Natural killer cell (primary cell): Measurements from ENCODE around the gene JMJD8. TPM values are rescaled to one million over a fixed set of nuclear protein-coding genes. Genes with fewer than 3 reads are reported as not detected.

Experiments
- ATAC-seq, 3 donors: fragments of 150-1000 bp in 2 of 3; fragments of 200-7000 bp in 1 of 3; cut with Tn5 transposase; 1 replicate in 1 of 3; 2 replicates in 2 of 3; pipeline ENCODE4 v1.10.0; 2021; ENCODE audit warnings: mild to moderate bottlenecking in 2 of 3, moderate library complexity in 2 of 3
- DNase-seq, 2 donors: peaks; one replicate each; pipeline versions ENCODE4 v3.0.0 to v3.0.0-alpha.2; 2013 to 2021; ENCODE audit warnings: mixed read lengths in 1 of 2
- H3K27ac ChIP-seq: one replicate; pipeline ENCODE4 v1.5.1; 2013; ENCODE audit warnings: mild to moderate bottlenecking, low read length
- H3K27me3 ChIP-seq: one replicate; pipeline ENCODE4 v1.6.1; 2013; ENCODE audit warnings: low read length; ENCODE audit not compliant: control insufficient read depth, insufficient read depth
- H3K36me3 ChIP-seq: one replicate; pipeline ENCODE4 v1.6.1; 2013; ENCODE audit warnings: low read length; ENCODE audit not compliant: control insufficient read depth, insufficient read depth
- H3K4me1 ChIP-seq: one replicate; pipeline ENCODE4 v1.6.1; 2013; ENCODE audit warnings: low read length; ENCODE audit not compliant: control insufficient read depth, insufficient read depth
- H3K4me3 ChIP-seq: one replicate; pipeline ENCODE4 v1.5.1; 2013; ENCODE audit warnings: low read length
- H3K9me3 ChIP-seq: one replicate; pipeline ENCODE4 v1.6.1; 2013; ENCODE audit warnings: low read length; ENCODE audit not compliant: control insufficient read depth, insufficient read depth
- H3K27ac Mint-ChIP-seq, 2 donors: one replicate each; pipeline ENCODE4 v1.8.0; 2022; ENCODE audit warnings: mild to moderate bottlenecking in 2 of 2, mixed read lengths in 2 of 2, moderate library complexity in 1 of 2
- H3K27me3 Mint-ChIP-seq, 2 donors: one replicate each; pipeline ENCODE4 v1.8.0; 2022; ENCODE audit warnings: low read depth in 2 of 2, mixed read lengths in 2 of 2
- H3K36me3 Mint-ChIP-seq: one replicate; pipeline ENCODE4 v1.8.0; 2022; ENCODE audit warnings: mixed read lengths
- H3K4me1 Mint-ChIP-seq, 2 donors: one replicate each; pipeline ENCODE4 v1.8.0; 2022; ENCODE audit warnings: mixed read lengths in 2 of 2
- H3K4me3 Mint-ChIP-seq: one replicate; pipeline ENCODE4 v1.8.0; 2022; ENCODE audit warnings: mild to moderate bottlenecking, moderate library complexity, mixed read lengths
- H3K9me3 Mint-ChIP-seq, 2 donors: one replicate each; pipeline ENCODE4 v1.8.0; 2022; ENCODE audit warnings: mixed read lengths in 2 of 2
- CTCF ChIP-seq: fragments of 200-600 bp; IDR thresholded peaks from one replicate; pipeline ENCODE4 v1.8.0; 2022; ENCODE audit warnings: antibody characterized with exemption
- WGBS: methylation state at CpG from one replicate; pipeline ENCODE4 v1.1.7; 2013; ENCODE audit warnings: missing lambda C conversion rate; ENCODE audit not compliant: insufficient coverage; 5-methylcytosine and 5-hydroxymethylcytosine counted together
- intact Hi-C: fragments of 100-400 bp; cut with micrococcal nuclease; formaldehyde crosslinking; loops from one replicate; pipeline ENCODE4 v1.14.2; 2022
- total RNA-seq, 4 donors: library from RNA; stranded (reverse); fragments of 120-200 nt in 1 of 4; gene quantifications; one replicate each; pipeline versions ENCODE4 v1.2.3 to v1.2.4, GENCODE V29; 2013 to 2022

Gene JMJD8
- total RNA-seq, 3 donors from 2014 or later (not counting 1 experiment from before 2014, with no cell fraction given), result 29.5 to 32.6 (median 31.5) TPM

- Histone ChIP-seq H3K27me3 (no peaks in the 10 kb centered on the region), H3K4me3 (no peak overlapping the region), H3K36me3 (no peaks in the 10 kb centered on the region), H3K9me3 (no peaks in the 10 kb centered on the region), H3K27ac (no peak overlapping the region), H3K4me1 (peaks cover 34% of the 10 kb centered on the region)
- Mint-ChIP-seq H3K27ac (no peak overlapping the region), H3K36me3 (no peaks in the 10 kb centered on the region), H3K27me3 (no peaks in the 10 kb centered on the region), H3K4me1 (peaks cover 0 to 17% of the 10 kb centered on the region in 2 donors), H3K4me3 (no peak overlapping the region), H3K9me3 (no peaks in the 10 kb centered on the region)
- DNase-seq (no peak), ATAC-seq (no peak)
- no peak for TF ChIP-seq CTCF
- intact Hi-C loops, result no loop called here
- 96% methylated on average over 24 of the region's 25 CpGs for WGBS
Measured at GRCh38 chr16:647173-647902, 36.8 kb downstream of the JMJD8 start.

GRCh38 chr16:646679-647172, 37.4 kb downstream of the JMJD8 start:
- no peak overlapping the region for H3K4me3 ChIP-seq
- no peaks in the 10 kb centered on the region for H3K36me3 ChIP-seq
- H3K27ac ChIP-seq, result no peak overlapping the region
- intact Hi-C loops, result no loop called here
- no peaks in the 10 kb centered on the region for H3K9me3 ChIP-seq
- 94% methylated on average over 22 of the region's 22 CpGs for WGBS
- Mint-ChIP-seq H3K27ac (no peak overlapping the region), H3K4me3 (no peak overlapping the region), H3K27me3 (no peaks in the 10 kb centered on the region), H3K9me3 (no peaks in the 10 kb centered on the region), H3K4me1 (peaks cover 0 to 17% of the 10 kb centered on the region in 2 donors), H3K36me3 (no peaks in the 10 kb centered on the region)
- peaks cover 35% of the 10 kb centered on the region for H3K4me1 ChIP-seq
- DNase-seq, result no peak
- TF ChIP-seq CTCF, result no peak
- H3K27me3 ChIP-seq, result no peaks in the 10 kb centered on the region
- ATAC-seq, result no peak

GRCh38 chr16:645852-646678, 38.1 kb downstream of the JMJD8 start:
- no peak for TF ChIP-seq CTCF
- intact Hi-C loops, result no loop called here
- no peaks in the 10 kb centered on the region for H3K27me3 Mint-ChIP-seq
- Histone ChIP-seq H3K27me3 (no peaks in the 10 kb centered on the region), H3K4me3 (no peak overlapping the region), H3K27ac (no peak overlapping the region), H3K9me3 (no peaks in the 10 kb centered on the region), H3K36me3 (no peaks in the 10 kb centered on the region), H3K4me1 (peaks cover 40% of the 10 kb centered on the region)
- H3K27ac Mint-ChIP-seq, result no peak overlapping the region
- no peaks in the 10 kb centered on the region for H3K9me3 Mint-ChIP-seq
- no peak for DNase-seq
- no peak for ATAC-seq
- H3K4me3 Mint-ChIP-seq, result no peak overlapping the region
- peaks cover 0 to 17% of the 10 kb centered on the region in 2 donors for H3K4me1 Mint-ChIP-seq
- H3K36me3 Mint-ChIP-seq, result no peaks in the 10 kb centered on the region
- WGBS, result 94% methylated on average over 32 of the region's 32 CpGs
